SK-MEL-5 (cell line): Measurements from ENCODE around the gene LYSMD2. TPM values are rescaled to one million over a fixed set of nuclear protein-coding genes. Genes with fewer than 3 reads are reported as not detected.
"Not testable (repeated sequence)": the region's sequence is repeated elsewhere in the genome, so short reads cannot be mapped to it uniquely, and the experiment has no call there.

Experiments used
- DNase-seq: peaks from one replicate; pipeline ENCODE4 v3.0.0-alpha.2; 2016; ENCODE audit warnings: low read depth, low spot score
- in situ Hi-C: cut with HindIII; loops from 2 replicates; pipeline ENCODE4 v1.10.0; 2016; ENCODE audit warnings: low sequenced_read_pairs, high pct_unique_total_duplicates, low pct_unique_long_range_greater_than_20kb
- polyA plus RNA-seq, 2 experiments: library from polyadenylated mRNA; depleted of rRNA; stranded (reverse); fragments of >200 nt; gene quantifications; 2 replicates each; pipeline ENCODE4 v1.2.3, GENCODE V29; 2015
- total RNA-seq: library from RNA; depleted of rRNA; stranded (reverse); fragments of >200 nt; shearing (Covaris generic); gene quantifications from 2 replicates; pipeline ENCODE4 v1.2.3, GENCODE V29; 2014; rRNA removed

LYSMD2 gene
- 25.7 and 26.8 TPM in 2 replicates for total RNA-seq
- 27.1 and 27.8 TPM in 2 replicates for polyA plus RNA-seq (2015; cell fraction: cytosol; rRNA removed)
- 10.3 and 10.4 TPM in 2 replicates for polyA plus RNA-seq (2015; cell fraction: nucleus; rRNA removed)

- in situ Hi-C loops: no loop called here
Measured at GRCh38 chr15:51737522-51738305, at the start of gene LYSMD2. TSS of gene LYSMD2 (minus strand) at chr15:51737655. CDS start at chr15:51737622, 33 bp downstream.

GRCh38 chr15:51787130-51787529 lies 49.7 kb upstream of the LYSMD2 start:
- in situ Hi-C loops, DNase-seq: not testable (repeated sequence)

More at GRCh38 chr15:51737522-51738305, at the start of gene LYSMD2:
- DNase-seq: peak; percentile 56

- in situ Hi-C loops: no loop called here
- no peak for DNase-seq
Measured at GRCh38 chr15:51783967-51784366, 46.5 kb upstream of the LYSMD2 start.

- DNase-seq: no peak
- in situ Hi-C loops: no loop called here
Measured at GRCh38 chr15:51782357-51782896, 45.0 kb upstream of the LYSMD2 start.

GRCh38 chr15:51781506-51781905 lies 44.1 kb upstream of the LYSMD2 start:
- DNase-seq: no peak
- in situ Hi-C loops: no loop called here

GRCh38 chr15:51780636-51781035 lies 43.2 kb upstream of the LYSMD2 start:
- no peak for DNase-seq
- in situ Hi-C loops: no loop called here

- peak; percentile 92 for DNase-seq
Measured at GRCh38 chr15:51776952-51777569, 39.6 kb upstream of the LYSMD2 start.

GRCh38 chr15:51775967-51776816 lies 38.7 kb upstream of the LYSMD2 start:
- peak; percentile 77 for DNase-seq
- in situ Hi-C loops: no loop called here

More at GRCh38 chr15:51776952-51777569, 39.6 kb upstream of the LYSMD2 start:
- in situ Hi-C loops: no loop called here

- no peak for DNase-seq
- in situ Hi-C loops: no loop called here
Measured at GRCh38 chr15:51774916-51775315, 37.5 kb upstream of the LYSMD2 start.

- no peak for DNase-seq
- in situ Hi-C loops: no loop called here
Measured at GRCh38 chr15:51771773-51772172, 34.3 kb upstream of the LYSMD2 start.

- DNase-seq: no peak
- in situ Hi-C loops: no loop called here
Measured at GRCh38 chr15:51770902-51771301, 33.4 kb upstream of the LYSMD2 start.

GRCh38 chr15:51768018-51768417 lies 30.6 kb upstream of the LYSMD2 start:
- in situ Hi-C loops: no loop called here
- no peak for DNase-seq

- in situ Hi-C loops: no loop called here
- DNase-seq: no peak
Measured at GRCh38 chr15:51766341-51766740, 28.9 kb upstream of the LYSMD2 start.

GRCh38 chr15:51765751-51766150 lies 28.3 kb upstream of the LYSMD2 start:
- peak; percentile 98 for DNase-seq
- in situ Hi-C loops: no loop called here

- no peak for DNase-seq
- in situ Hi-C loops: no loop called here
Measured at GRCh38 chr15:51760805-51761204, 23.4 kb upstream of the LYSMD2 start.

- in situ Hi-C loops: no loop called here
- peak; percentile 87 for DNase-seq
Measured at GRCh38 chr15:51759557-51760070, 22.2 kb upstream of the LYSMD2 start.

- in situ Hi-C loops: no loop called here
- DNase-seq: no peak
Measured at GRCh38 chr15:51758645-51759044, 21.2 kb upstream of the LYSMD2 start.
